HepG2 (cell line): ENCODE results near the gene TARBP2. TPM values are rescaled to one million over a fixed set of nuclear protein-coding genes. Genes with fewer than 3 reads are reported as not detected.

Experiments used
- ADNP ChIP-seq: sonication (generic); formaldehyde crosslinking; IDR thresholded peaks from 2 replicates; pipeline ENCODE4 v1.4.0; 2020; ENCODE audit warnings: missing genetic modification reagents
- ARID4A ChIP-seq: sonication (generic); formaldehyde crosslinking; IDR thresholded peaks from 2 replicates; pipeline ENCODE4 v1.5.0; 2020; ENCODE audit warnings: mild to moderate bottlenecking, missing genetic modification reagents, borderline replicate concordance
- IRF2 ChIP-seq: IDR thresholded peaks from 2 replicates; pipeline ENCODE4 v1.6.1; 2018; ENCODE audit warnings: missing genetic modification reagents, missing compliant biosample characterization
- KLF11 ChIP-seq: IDR thresholded peaks from 2 replicates; pipeline ENCODE4 v1.6.1; 2016; ENCODE audit warnings: missing compliant biosample characterization
- POLR2AphosphoS2 ChIP-seq: IDR thresholded peaks from 2 replicates; pipeline ENCODE4 v1.6.1; 2011; ENCODE audit warnings: low read depth, low read length, improper control_type of control experiment
- ZBTB37 ChIP-seq: sonication (generic); formaldehyde crosslinking; IDR thresholded peaks from 2 replicates; pipeline ENCODE4 v1.4.0; 2020; ENCODE audit warnings: mild to moderate bottlenecking, missing genetic modification reagents
- ZFYVE20 ChIP-seq: sonication (generic); formaldehyde crosslinking; IDR thresholded peaks from 2 replicates; pipeline ENCODE4 v1.8.0; 2023; ENCODE audit warnings: low read depth, mild to moderate bottlenecking, moderate library complexity, missing genetic modification reagents, borderline replicate concordance
- ZMAT5 ChIP-seq: sonication (generic); formaldehyde crosslinking; IDR thresholded peaks from 2 replicates; pipeline ENCODE4 v1.5.0; 2020; ENCODE audit warnings: mild to moderate bottlenecking, low read depth, missing genetic modification reagents, borderline replicate concordance
- ZNF124 ChIP-seq: sonication (generic); formaldehyde crosslinking; IDR thresholded peaks from 2 replicates; pipeline ENCODE4 v1.4.0; 2020; ENCODE audit warnings: missing genetic modification reagents
- ZNF598 ChIP-seq: sonication (generic); formaldehyde crosslinking; IDR thresholded peaks from 2 replicates; pipeline ENCODE4 v1.5.1; 2020; ENCODE audit warnings: mild to moderate bottlenecking, missing genetic modification reagents, borderline replicate concordance
- ZNF747 ChIP-seq: sonication (generic); formaldehyde crosslinking; IDR thresholded peaks from 2 replicates; pipeline ENCODE4 v1.8.1; 2023; ENCODE audit warnings: missing genetic modification reagents, mild to moderate bottlenecking, borderline replicate concordance
- polyA plus RNA-seq, 8 experiments: library from polyadenylated mRNA; depleted of rRNA in 3 of 8; stranded (reverse) in 7 of 8; unstranded in 1 of 8; fragments of >200 nt; fragmentation: Illumina TruSeq in 4 of 8; extraction: Trizol in 4 of 8; gene quantifications; 2 replicates each; pipeline versions ENCODE4 v1.2.1 to v1.2.3, GENCODE V29; 2011 to 2016; ENCODE audit warnings: low read depth in 4 of 8, missing spikeins in 1 of 8, mixed read lengths in 1 of 8; ENCODE audit not compliant: insufficient read depth in 1 of 8
- total RNA-seq, 5 experiments: library from RNA; depleted of rRNA; stranded (reverse); fragments of >200 nt; fragmentation: Illumina TruSeq; extraction: Trizol; gene quantifications; 2 replicates each; pipeline ENCODE4 v1.2.3, GENCODE V29; 2016; ENCODE audit warnings: low read depth in 1 of 5

The TARBP2 gene
- total and polyA plus RNA-seq, 2 of the 13 experiments (the other 11 are each of a cell fraction or from before 2014, with no cell fraction given) = 47.0 to 55.5 TPM

- TF ChIP-seq ZBTB37 = peak; percentile 81
- TF ChIP-seq ZFYVE20 (CRISPR knock-in tag) = no peak
- peak; percentile 87 for TF ChIP-seq IRF2
- TF ChIP-seq ZNF598 (CRISPR knock-in tag) = no peak
- 0 out of 2 replicates have a peak, but pooled peaks have one; percentile 41 for TF ChIP-seq ZNF124 (CRISPR knock-in tag)
- no peak for TF ChIP-seq ZNF747 (CRISPR knock-in tag)
- no peak; the same call in 1 of the 2 replicates for TF ChIP-seq KLF11 (CRISPR knock-in tag)
- no peak for TF ChIP-seq ZMAT5
- no peak for TF ChIP-seq ADNP (CRISPR knock-in tag)
- TF ChIP-seq ARID4A (CRISPR knock-in tag) = peak; percentile 52; the same call in 1 of the 2 replicates
- TF ChIP-seq POLR2AphosphoS2 = no peak
Observed at GRCh38 chr12:53538209-53538689, 37.2 kb downstream of the TARBP2 start (continued).
